CD4-positive, alpha-beta T cell (primary cell): ENCODE data around the gene ZC3HAV1. TPM values are rescaled to one million over a fixed set of nuclear protein-coding genes. Genes with fewer than 3 reads are reported as not detected.

Experiments
- ATAC-seq: fragments of 200-7000 bp; cut with Tn5 transposase; one replicate; pipeline ENCODE4 v1.10.0; 2022; ENCODE audit warnings: mild to moderate bottlenecking; ENCODE audit not compliant: poor library complexity
- CTCF ChIA-PET: fragments of 350-600 bp; sonication (Branson Sonifier 250); formaldehyde crosslinking; loops from one replicate; lab custom pipeline; 2021; ENCODE audit warnings: antibody characterized with exemption, inconsistent platforms; lab: Charles Lee
- POLR2A ChIA-PET: fragments of 350-600 bp; sonication (Branson Sonifier 250); formaldehyde crosslinking; loops from one replicate; lab custom pipeline; 2021; ENCODE audit warnings: antibody characterized with exemption, inconsistent platforms; lab: Charles Lee
- DNase-seq, 14 experiments: peaks; one replicate each; pipeline ENCODE4 v3.0.0-alpha.2; 2013 to 2020; ENCODE audit warnings: mixed read lengths in 2 of 14
- H3K27ac ChIP-seq, 2 donors: one replicate each; pipeline versions ENCODE4 v1.5.1 to v1.7.0; 2013; ENCODE audit warnings: low read length in 2 of 2, low read depth in 1 of 2, mild to moderate bottlenecking in 1 of 2
- H3K27me3 ChIP-seq, 2 experiments: 1 replicate in 1 of 2; 2 replicates in 1 of 2; pipeline versions ENCODE4 v1.6.1 to v1.7.0; 2013; ENCODE audit warnings: low read length in 2 of 2, control low read depth in 1 of 2, mild to moderate bottlenecking in 1 of 2, moderate library complexity in 1 of 2; ENCODE audit not compliant: insufficient read depth in 2 of 2, control insufficient read depth in 1 of 2
- H3K36me3 ChIP-seq: one replicate; pipeline ENCODE4 v1.6.1; 2013; ENCODE audit warnings: low read length, control low read depth; ENCODE audit not compliant: insufficient read depth
- H3K4me1 ChIP-seq: one replicate; pipeline ENCODE4 v1.6.1; 2013; ENCODE audit warnings: low read length, control low read depth; ENCODE audit not compliant: insufficient read depth
- H3K4me3 ChIP-seq: one replicate; pipeline ENCODE4 v1.5.1; 2013; ENCODE audit warnings: mild to moderate bottlenecking, low read length, moderate library complexity
- H3K9me3 ChIP-seq, 2 experiments: 1 replicate in 1 of 2; 2 replicates in 1 of 2; pipeline versions ENCODE4 v1.6.1 to v1.7.0; 2013; ENCODE audit warnings: low read length in 2 of 2, mild to moderate bottlenecking in 2 of 2, control low read depth in 1 of 2, moderate library complexity in 1 of 2; ENCODE audit not compliant: control insufficient read depth in 1 of 2, insufficient read depth in 1 of 2
- H3K27ac Mint-ChIP-seq: one replicate; pipeline ENCODE4 v1.8.0; 2020; ENCODE audit warnings: mixed read lengths
- H3K27me3 Mint-ChIP-seq: one replicate; pipeline ENCODE4 v1.8.0; 2021; ENCODE audit warnings: mixed read lengths
- H3K36me3 Mint-ChIP-seq: one replicate; pipeline ENCODE4 v1.8.0; 2021; ENCODE audit warnings: low read depth, mixed read lengths
- H3K4me1 Mint-ChIP-seq: one replicate; pipeline ENCODE4 v1.8.0; 2021; ENCODE audit warnings: low read depth, mixed read lengths
- H3K4me3 Mint-ChIP-seq: one replicate; pipeline ENCODE4 v1.8.0; 2020; ENCODE audit warnings: mild to moderate bottlenecking, mixed read lengths
- H3K9me3 Mint-ChIP-seq: one replicate; pipeline ENCODE4 v1.8.0; 2020; ENCODE audit warnings: mixed read lengths
- CTCF ChIP-seq: fragments of 200-600 bp; IDR thresholded peaks from one replicate; pipeline ENCODE4 v1.8.0; 2022; ENCODE audit warnings: antibody characterized with exemption, mild to moderate bottlenecking
- intact Hi-C, 2 experiments: fragments of 100-400 bp; cut with DNase I in 1 of 2; cut with micrococcal nuclease in 1 of 2; formaldehyde crosslinking; loops; one replicate each; pipeline versions ENCODE4 v1.15.1 to v1.9.0; 2023 to 2025; cut with DNase I, micrococcal nuclease
- total RNA-seq, 174 experiments: library from RNA in 2 of 174; stranded (reverse) in 2 of 174; gene quantifications; one replicate each; pipeline ENCODE4 v1.2.3 and lab custom pipeline; 2021 to 2026

The ZC3HAV1 gene
- total RNA-seq, 2 experiments from 2014 or later, result 169 to 178 TPM

- DNase-seq (no peak), ATAC-seq (no peak)
- no peaks in the 10 kb centered on the region for H3K9me3 ChIP-seq
- peak overlapping the region; percentile 70 for H3K27ac Mint-ChIP-seq
- peak overlapping the region; percentile 0 to 17 for H3K27ac ChIP-seq
- CTCF ChIA-PET, result interaction anchor here (0.5 to 1.1 kb wide), 3 partner anchors 16 to 1431 kb away, joined by 3 to 4 read pairs (median 4); no protein-coding TSS in a partner anchor
- no peaks in the 10 kb centered on the region for H3K9me3 Mint-ChIP-seq
- H3K4me3 Mint-ChIP-seq, result peak overlapping the region; percentile 21
- H3K36me3 ChIP-seq, result no peaks in the 10 kb centered on the region
- H3K27me3 ChIP-seq, result no peaks in the 10 kb centered on the region
- H3K4me1 Mint-ChIP-seq, result peaks cover 50% of the 10 kb centered on the region
- H3K36me3 Mint-ChIP-seq, result no peaks in the 10 kb centered on the region
- H3K27me3 Mint-ChIP-seq, result no peaks in the 10 kb centered on the region
- peaks cover 35% of the 10 kb centered on the region for H3K4me1 ChIP-seq
- TF ChIP-seq CTCF, result no peak
- POLR2A ChIA-PET, result interaction anchor here (0.8 to 1.9 kb wide), 10 partner anchors 9 to 103 kb away, joined by 3 to 10 read pairs (median 4); partner anchors contain the start of gene ZC3HAV1
- no peak overlapping the region for H3K4me3 ChIP-seq
- intact Hi-C loops, result no loop called here
These were observed 9.9 kb upstream of the ZC3HAV1 start for GRCh38 chr7:139119486-139119849.

- Histone ChIP-seq H3K4me1 (peaks cover 30% of the 10 kb centered on the region), H3K9me3 (no peaks in the 10 kb centered on the region), H3K27ac (peak overlapping the region; percentile 0 to 17), H3K36me3 (no peaks in the 10 kb centered on the region), H3K27me3 (no peaks in the 10 kb centered on the region), H3K4me3 (no peak overlapping the region)
- intact Hi-C loops, result no loop called here
- ChIA-PET CTCF (interaction anchor here (0.5 to 1.5 kb wide), 4 partner anchors 9 to 1432 kb away, joined by 3 to 4 read pairs (median 4); no protein-coding TSS in a partner anchor), POLR2A (interaction anchor here (0.8 to 1.9 kb wide), 11 partner anchors 9 to 102 kb away, joined by 3 to 10 read pairs (median 4); partner anchors contain the start of gene ZC3HAV1)
- Mint-ChIP-seq H3K4me3 (peak overlapping the region; percentile 21), H3K36me3 (no peaks in the 10 kb centered on the region), H3K27ac (peak overlapping the region; percentile 70), H3K4me1 (peaks cover 50% of the 10 kb centered on the region), H3K9me3 (no peaks in the 10 kb centered on the region), H3K27me3 (no peaks in the 10 kb centered on the region)
- ATAC-seq (peak; percentile 74), DNase-seq (peak in 4 of 14 experiments; percentile 19 to 58 (median 50))
- no peak for TF ChIP-seq CTCF
These were observed 9.4 kb upstream of the ZC3HAV1 start for GRCh38 chr7:139118805-139119485.

GRCh38 chr7:139118234-139118804 is 8.8 kb upstream of the ZC3HAV1 start:
- no peaks in the 10 kb centered on the region for H3K27me3 Mint-ChIP-seq
- no peak for TF ChIP-seq CTCF
- H3K9me3 Mint-ChIP-seq, result no peaks in the 10 kb centered on the region
- Histone ChIP-seq H3K4me1 (peaks cover 24% of the 10 kb centered on the region), H3K27ac (peak overlapping the region in 1 of 2 donors; percentile 17), H3K4me3 (no peak overlapping the region), H3K27me3 (no peaks in the 10 kb centered on the region), H3K36me3 (no peaks in the 10 kb centered on the region), H3K9me3 (no peaks in the 10 kb centered on the region)
- CTCF ChIA-PET, result interaction anchor here (0.5 to 1.6 kb wide), 5 partner anchors 10 to 369 kb away, joined by 3 to 5 read pairs (median 4); no protein-coding TSS in a partner anchor
- no peaks in the 10 kb centered on the region for H3K36me3 Mint-ChIP-seq
- POLR2A ChIA-PET, result interaction anchor here (0.9 to 1.9 kb wide), 4 partner anchors 13 to 102 kb away, joined by 3 to 10 read pairs (median 4); no protein-coding TSS in a partner anchor
- ATAC-seq (no peak), DNase-seq (peak in 2 of 14 experiments; percentile 39 to 55)
- intact Hi-C loops, result no loop called here
- peak overlapping the region; percentile 70 for H3K27ac Mint-ChIP-seq
- peak overlapping the region; percentile 28 for H3K4me3 Mint-ChIP-seq
- H3K4me1 Mint-ChIP-seq, result peaks cover 50% of the 10 kb centered on the region
